GM12891 (cell line): Measurements from ENCODE around the gene CALHM1.

Experiments
- POLR2A ChIP-seq: IDR thresholded peaks from 2 replicates; pipeline ENCODE4 v1.6.1; 2011; ENCODE audit warnings: low read depth, low read length, control low read depth
- POLR2AphosphoS5 ChIP-seq: IDR thresholded peaks from 2 replicates; pipeline ENCODE4 v1.6.1; 2011; ENCODE audit warnings: low read depth, low read length, control low read depth

- TF ChIP-seq POLR2A: no peak
- TF ChIP-seq POLR2AphosphoS5: no peak
These were observed 29.1 kb downstream of the CALHM1 start for GRCh38 chr10:103429647-103430046.
